HUES64 (cell line): ENCODE data around the gene RIMBP2.

ENCODE experiments used
- H3K27ac ChIP-seq: 2 replicates; pipeline ENCODE4 v1.7.0; 2013; ENCODE audit warnings: low read depth, low read length, inconsistent platforms
- H3K27me3 ChIP-seq: 2 replicates; pipeline ENCODE4 v1.6.1; 2013; ENCODE audit warnings: mild to moderate bottlenecking, low read length; ENCODE audit not compliant: insufficient read depth
- H3K36me3 ChIP-seq: 2 replicates; pipeline ENCODE4 v1.6.1; 2013; ENCODE audit warnings: mild to moderate bottlenecking, low read length; ENCODE audit not compliant: insufficient read depth
- H3K4me1 ChIP-seq: 2 replicates; pipeline ENCODE4 v1.6.1; 2013; ENCODE audit warnings: mild to moderate bottlenecking, low read length, moderate library complexity; ENCODE audit not compliant: insufficient read depth
- H3K4me3 ChIP-seq: 2 replicates; pipeline ENCODE4 v1.5.1; 2013; ENCODE audit warnings: mild to moderate bottlenecking, low read length, moderate library complexity
- H3K9ac ChIP-seq: 2 replicates; pipeline ENCODE4 v1.6.1; 2013; ENCODE audit warnings: mild to moderate bottlenecking, low read depth, low read length
- H3K9me3 ChIP-seq: 2 replicates; pipeline ENCODE4 v1.6.1; 2013; ENCODE audit warnings: low read depth, low read length; ENCODE audit not compliant: insufficient read depth
- WGBS: fragments of 150-250, 120-280 bp; methylation state at CpG from one replicate; pipeline ENCODE4 v1.1.7; 2013; ENCODE audit warnings: missing lambda C conversion rate; 5-methylcytosine and 5-hydroxymethylcytosine counted together

The RIMBP2 gene

DNA sequence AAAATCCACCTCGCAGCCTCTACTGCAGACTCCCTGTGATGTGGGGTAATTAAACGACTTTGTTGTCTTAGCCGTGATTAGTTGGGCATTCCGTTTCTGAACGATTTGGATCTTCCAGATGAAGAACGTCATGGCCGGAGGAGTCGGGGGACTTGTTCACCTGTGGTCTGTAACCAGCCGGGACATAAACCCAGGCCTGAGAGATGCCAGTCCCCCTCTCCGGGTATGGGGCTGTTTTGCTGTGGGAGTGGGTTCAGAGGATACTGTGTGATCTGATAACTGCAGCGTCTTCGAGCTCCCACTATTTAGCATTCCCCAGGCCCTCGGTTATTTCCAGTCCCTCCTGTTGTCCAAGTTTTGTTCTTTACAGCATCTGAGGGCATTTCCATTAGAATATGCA, 282.3 kb downstream of the RIMBP2 start:
- 95% methylated on average over 13 of the region's 13 CpGs for WGBS
- no peaks in the 10 kb centered on the region for H3K4me1 ChIP-seq
- H3K27ac ChIP-seq: no peak overlapping the region
- H3K4me3 ChIP-seq: no peak overlapping the region
- no peak overlapping the region for H3K9ac ChIP-seq
- H3K9me3 ChIP-seq: no peaks in the 10 kb centered on the region
- no peaks in the 10 kb centered on the region for H3K27me3 ChIP-seq
- H3K36me3 ChIP-seq: no peaks in the 10 kb centered on the region

DNA sequence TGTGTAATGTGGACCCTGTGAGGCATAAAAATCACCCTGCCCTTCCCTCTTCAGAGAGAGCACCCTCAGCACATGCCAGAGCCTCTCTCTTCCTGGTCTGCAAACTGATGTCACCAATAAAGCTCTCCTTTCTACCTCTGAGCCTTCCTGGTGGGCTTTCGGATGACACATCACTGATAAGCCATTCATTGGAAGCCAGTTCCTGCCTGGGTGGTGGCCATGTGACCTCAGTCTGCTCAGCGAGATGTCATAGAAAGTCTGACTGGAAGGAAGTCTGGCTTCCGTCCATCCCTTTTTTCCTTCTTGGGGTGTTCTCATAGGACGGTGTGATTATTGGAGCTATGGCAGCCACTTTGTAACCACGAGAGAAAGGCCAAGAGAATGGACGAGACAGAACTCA, 282.7 kb downstream of the RIMBP2 start:
- Histone ChIP-seq H3K4me1 (no peaks in the 10 kb centered on the region), H3K9me3 (no peaks in the 10 kb centered on the region), H3K27ac (no peak overlapping the region), H3K9ac (no peak overlapping the region), H3K4me3 (no peak overlapping the region), H3K27me3 (no peaks in the 10 kb centered on the region), H3K36me3 (no peaks in the 10 kb centered on the region)
- 95% methylated on average over 6 of the region's 6 CpGs for WGBS

DNA sequence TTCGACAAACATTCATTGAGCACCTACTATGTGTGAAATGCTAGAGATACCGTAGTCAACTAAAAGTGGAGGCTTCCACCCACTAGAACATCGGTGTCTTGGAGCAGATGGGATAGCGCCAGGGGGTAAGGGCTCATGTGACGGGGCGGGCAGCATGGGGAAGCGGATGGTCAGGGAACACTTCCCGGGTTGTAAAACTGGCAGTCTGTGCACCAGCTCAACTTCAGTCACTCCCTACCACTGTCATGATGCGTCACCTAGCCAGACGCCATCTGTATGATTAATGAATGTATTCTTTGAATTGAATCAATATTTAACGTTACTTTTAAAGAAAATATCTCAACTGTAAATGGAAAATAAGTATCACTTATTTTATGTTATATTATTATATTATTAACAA, 284.9 kb downstream of the RIMBP2 start:
- no peak overlapping the region for H3K27ac ChIP-seq
- H3K4me1 ChIP-seq: no peaks in the 10 kb centered on the region
- H3K9me3 ChIP-seq: no peaks in the 10 kb centered on the region
- H3K27me3 ChIP-seq: no peaks in the 10 kb centered on the region
- no peaks in the 10 kb centered on the region for H3K36me3 ChIP-seq
- over 99% methylated on average over 8 of the region's 11 CpGs for WGBS
- no peak overlapping the region for H3K9ac ChIP-seq
- no peak overlapping the region for H3K4me3 ChIP-seq

DNA sequence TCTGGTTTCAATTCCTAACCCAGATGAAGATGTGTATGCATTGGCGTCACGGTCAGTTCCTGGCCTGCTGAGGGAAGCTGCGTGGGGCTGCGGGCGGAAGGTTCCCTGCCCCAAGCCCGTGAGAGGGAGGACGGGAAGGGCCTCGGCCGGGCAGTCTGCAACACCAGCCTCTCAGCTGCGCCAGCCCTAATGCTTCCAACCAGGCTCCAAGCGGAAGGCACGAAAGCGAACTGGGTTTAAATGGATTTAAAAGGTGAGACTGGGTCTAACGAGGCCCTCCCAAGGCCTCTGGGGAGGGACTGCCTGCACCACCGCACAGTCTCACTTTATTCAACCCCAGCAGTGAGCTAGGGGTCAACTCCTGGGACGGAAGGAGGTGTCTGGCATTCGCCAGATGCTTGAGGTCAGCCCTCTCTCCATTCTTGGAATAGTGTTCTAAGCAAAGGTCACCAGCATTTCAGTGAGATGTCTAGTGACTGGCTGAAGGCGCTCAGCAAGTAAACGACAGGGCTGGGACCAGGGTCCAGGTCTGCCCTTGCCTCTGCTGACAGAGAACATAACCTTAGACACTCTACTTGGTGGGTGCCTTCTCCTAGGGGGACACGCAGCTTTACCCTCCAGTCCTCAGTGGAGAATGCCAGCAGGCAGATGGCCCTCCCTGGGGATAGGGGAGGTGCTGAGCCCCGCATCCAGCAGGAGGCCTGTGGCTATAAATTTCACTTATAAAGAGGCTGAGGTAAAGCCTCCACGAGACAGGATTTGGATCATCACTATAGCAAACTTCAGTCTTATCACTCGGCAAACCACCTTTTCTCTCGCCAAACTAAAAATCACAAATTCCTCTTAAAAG, 286.2 kb downstream of the RIMBP2 start:
- WGBS: 94% methylated on average over 24 of the region's 24 CpGs
- no peak overlapping the region for H3K4me3 ChIP-seq
- H3K4me1 ChIP-seq: no peaks in the 10 kb centered on the region
- H3K36me3 ChIP-seq: no peaks in the 10 kb centered on the region
- no peaks in the 10 kb centered on the region for H3K27me3 ChIP-seq
- no peak overlapping the region for H3K27ac ChIP-seq
- H3K9ac ChIP-seq: no peak overlapping the region
- H3K9me3 ChIP-seq: no peaks in the 10 kb centered on the region

- Histone ChIP-seq H3K4me3 (no peak overlapping the region), H3K27ac (no peak overlapping the region), H3K36me3 (no peaks in the 10 kb centered on the region), H3K4me1 (no peaks in the 10 kb centered on the region), H3K9ac (no peak overlapping the region), H3K9me3 (no peaks in the 10 kb centered on the region), H3K27me3 (no peaks in the 10 kb centered on the region)
- WGBS: 88% methylated on average over 15 of the region's 15 CpGs
These were observed 288.0 kb downstream of the RIMBP2 start for GRCh38 chr12:130428116-130428515.

- H3K4me1 ChIP-seq: no peaks in the 10 kb centered on the region
- H3K9ac ChIP-seq: no peak overlapping the region
- 92% methylated on average over 18 of the region's 18 CpGs for WGBS
- no peaks in the 10 kb centered on the region for H3K36me3 ChIP-seq
- H3K27ac ChIP-seq: no peak overlapping the region
- H3K9me3 ChIP-seq: no peaks in the 10 kb centered on the region
- no peak overlapping the region for H3K4me3 ChIP-seq
- no peaks in the 10 kb centered on the region for H3K27me3 ChIP-seq
These were observed 288.7 kb downstream of the RIMBP2 start for GRCh38 chr12:130427381-130427887.

DNA sequence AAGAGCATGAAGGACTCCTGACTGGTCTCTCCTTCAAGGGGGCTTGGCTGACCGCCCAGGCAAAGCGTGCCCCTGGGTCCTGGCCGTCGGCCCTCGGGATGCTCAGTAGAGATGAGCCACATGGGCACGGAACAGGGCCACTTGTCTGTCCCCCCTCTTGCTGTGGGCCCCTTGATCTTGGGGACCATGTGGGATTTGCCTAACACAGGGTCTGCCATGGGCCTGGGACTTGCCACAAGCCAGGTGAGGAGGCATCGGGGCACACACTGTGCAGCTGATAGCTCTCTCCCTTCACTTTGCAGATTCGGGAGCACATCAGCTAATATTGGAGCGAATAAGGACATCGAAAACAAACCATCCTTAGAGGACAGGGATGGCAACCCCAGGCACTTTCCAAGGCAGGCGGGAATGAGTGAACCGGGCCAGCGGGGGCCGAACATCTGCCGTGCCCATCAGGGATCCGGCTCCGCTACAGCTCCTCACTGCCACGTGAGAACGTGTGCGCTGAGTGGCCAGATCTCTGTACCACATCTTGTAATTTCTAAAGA, 290.3 kb downstream of the RIMBP2 start:
- Histone ChIP-seq H3K9me3 (no peaks in the 10 kb centered on the region), H3K4me3 (no peak overlapping the region), H3K9ac (no peak overlapping the region), H3K4me1 (no peaks in the 10 kb centered on the region), H3K27me3 (no peaks in the 10 kb centered on the region), H3K27ac (no peak overlapping the region), H3K36me3 (no peaks in the 10 kb centered on the region)
- 91% methylated on average over 20 of the region's 20 CpGs for WGBS

DNA sequence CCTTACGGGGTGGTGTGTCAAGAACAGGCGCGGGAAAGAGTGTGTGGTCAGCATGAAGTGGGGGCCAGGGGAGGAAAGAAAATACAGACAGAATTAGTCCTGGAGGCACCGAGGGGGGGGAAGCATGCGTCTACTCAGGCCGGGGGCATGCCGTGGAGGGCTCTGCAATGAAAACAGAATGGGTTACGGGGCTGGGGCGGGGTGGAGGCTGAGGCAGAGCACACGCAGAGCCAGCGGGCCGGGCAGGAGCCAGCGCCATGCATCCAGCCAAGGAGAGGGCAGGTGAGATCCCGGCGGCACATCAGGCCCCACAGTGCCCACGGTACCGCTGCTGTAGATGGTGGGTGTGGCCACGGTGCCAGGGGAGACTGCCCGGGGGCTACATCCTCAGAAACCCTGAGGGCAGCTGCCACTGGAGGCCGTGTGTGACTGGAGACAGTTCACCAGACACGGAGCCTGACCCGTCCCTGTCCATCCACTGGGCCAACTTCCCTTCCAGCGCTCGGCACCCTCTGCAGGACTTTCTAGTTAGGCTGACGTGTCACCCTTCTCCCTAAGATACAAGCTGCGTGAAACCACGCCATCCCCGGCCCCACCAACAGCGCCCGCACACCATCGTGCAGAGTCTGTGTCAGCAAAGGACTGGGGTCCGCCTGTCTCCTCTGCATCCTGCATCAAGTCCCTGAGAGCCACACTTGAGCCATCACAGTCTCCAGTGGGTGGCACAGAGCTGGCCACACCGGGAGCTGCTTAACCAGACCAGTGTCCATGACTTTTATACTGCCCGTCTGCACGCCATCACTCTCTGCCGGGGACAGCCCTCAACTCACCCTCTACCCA, 291.0 kb downstream of the RIMBP2 start:
- Histone ChIP-seq H3K36me3 (no peaks in the 10 kb centered on the region), H3K9me3 (no peaks in the 10 kb centered on the region), H3K27me3 (no peaks in the 10 kb centered on the region), H3K27ac (no peak overlapping the region), H3K4me3 (no peak overlapping the region), H3K4me1 (no peaks in the 10 kb centered on the region), H3K9ac (no peak overlapping the region)
- 93% methylated on average over 36 of the region's 36 CpGs for WGBS

GRCh38 chr12:130423991-130424857, 291.9 kb downstream of the RIMBP2 start:
- no peaks in the 10 kb centered on the region for H3K4me1 ChIP-seq
- H3K9ac ChIP-seq: no peak overlapping the region
- 93% methylated on average over 51 of the region's 51 CpGs for WGBS
- H3K9me3 ChIP-seq: no peaks in the 10 kb centered on the region
- no peaks in the 10 kb centered on the region for H3K36me3 ChIP-seq
- no peaks in the 10 kb centered on the region for H3K27me3 ChIP-seq
- no peak overlapping the region for H3K4me3 ChIP-seq
- no peak overlapping the region for H3K27ac ChIP-seq

DNA sequence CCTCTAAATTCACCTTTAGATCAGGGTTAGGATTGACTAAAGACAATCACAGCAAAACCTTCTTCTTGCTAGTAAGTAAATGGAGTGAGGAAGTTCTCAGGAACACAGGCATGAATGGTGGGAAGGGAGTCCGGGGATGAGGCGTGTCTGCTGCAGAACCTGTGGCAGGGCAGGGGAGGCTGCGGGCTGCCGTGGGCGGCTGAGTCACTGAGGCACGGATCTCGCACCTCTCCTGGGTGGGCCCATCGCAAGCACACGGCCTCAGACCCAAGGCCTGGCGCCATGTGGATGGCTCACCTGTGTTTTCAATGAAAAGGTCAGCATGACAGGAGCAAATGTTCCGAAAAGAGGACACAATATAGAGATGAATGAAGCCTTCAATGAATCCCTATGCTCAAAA, 293.0 kb downstream of the RIMBP2 start:
- Histone ChIP-seq H3K9me3 (no peaks in the 10 kb centered on the region), H3K9ac (no peak overlapping the region), H3K27me3 (no peaks in the 10 kb centered on the region; the same call in 1 of the 2 replicates), H3K36me3 (no peaks in the 10 kb centered on the region), H3K4me1 (no peaks in the 10 kb centered on the region), H3K27ac (no peak overlapping the region), H3K4me3 (no peak overlapping the region)
- 93% methylated on average over 11 of the region's 11 CpGs for WGBS
